GM19455 (cell line): ENCODE data around the gene DCBLD1.
A peak's percentile ranks its signal among the peaks of the same experiment; 100 is the strongest.

Experiments
- ATAC-seq: cut with Tn5 transposase; IDR thresholded peaks from one replicate; pipeline ENCODE4 v1.9.1; 2021; ENCODE audit not compliant: unreplicated experiment

The DCBLD1 gene

DNA sequence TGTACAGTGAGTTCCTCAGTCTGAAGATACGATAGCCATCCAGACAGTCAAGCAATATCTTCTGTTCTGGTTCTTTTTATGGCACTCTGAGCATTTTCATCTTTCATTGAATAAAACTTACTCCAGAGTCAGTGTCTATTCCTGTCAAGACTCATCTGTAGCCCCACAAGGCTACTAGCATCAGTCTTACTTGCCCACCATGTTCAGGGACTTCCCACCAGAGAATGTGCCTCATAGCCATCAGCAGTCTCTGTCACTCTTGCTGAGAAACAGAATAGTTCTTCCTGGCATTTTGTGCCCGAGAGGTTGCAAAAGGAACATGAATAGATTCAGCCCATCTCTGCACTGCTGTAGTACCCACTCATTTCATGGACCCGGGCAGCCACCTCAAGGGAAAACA, 12.7 kb upstream of the DCBLD1 start:
- ATAC-seq, result no peak

DNA sequence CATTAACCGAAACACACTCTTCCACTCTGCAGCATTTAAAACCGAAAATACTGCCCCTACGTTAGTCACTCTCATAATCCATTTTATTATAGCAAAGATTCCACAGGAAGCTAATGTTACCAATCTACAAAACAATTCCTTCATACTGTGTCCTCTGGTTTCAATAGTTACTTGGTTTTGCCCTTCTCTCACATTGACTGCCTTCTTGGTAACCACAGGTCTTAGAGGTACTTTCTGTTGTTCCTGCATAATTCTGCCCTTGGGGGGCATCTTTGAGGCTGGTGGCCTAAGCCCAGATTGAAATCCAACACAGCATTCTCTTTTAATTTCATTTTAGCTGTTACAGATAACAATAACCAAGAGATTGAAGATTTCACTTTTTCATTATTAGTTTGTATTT, 9.8 kb upstream of the DCBLD1 start:
- ATAC-seq, result no peak

DNA sequence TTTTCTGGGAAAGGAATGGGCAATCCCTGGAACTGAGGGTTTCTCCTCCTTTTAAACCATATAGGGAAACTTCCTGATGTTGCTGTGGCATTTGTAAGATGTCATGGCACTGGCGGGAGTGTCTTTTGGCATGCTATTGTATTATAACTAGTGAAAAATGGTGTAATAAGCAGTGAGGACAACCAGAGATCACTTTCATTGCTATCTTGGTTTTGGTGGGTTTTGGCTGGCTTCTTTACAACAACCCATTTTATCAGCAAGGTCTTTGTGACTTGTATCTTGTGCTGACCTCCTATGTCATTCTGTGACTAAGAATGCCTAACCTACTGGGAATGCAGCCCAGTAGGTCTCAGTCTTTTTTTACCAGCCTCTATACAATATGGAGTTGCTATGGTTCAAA, 9.1 kb upstream of the DCBLD1 start:
- ATAC-seq, result no peak

DNA sequence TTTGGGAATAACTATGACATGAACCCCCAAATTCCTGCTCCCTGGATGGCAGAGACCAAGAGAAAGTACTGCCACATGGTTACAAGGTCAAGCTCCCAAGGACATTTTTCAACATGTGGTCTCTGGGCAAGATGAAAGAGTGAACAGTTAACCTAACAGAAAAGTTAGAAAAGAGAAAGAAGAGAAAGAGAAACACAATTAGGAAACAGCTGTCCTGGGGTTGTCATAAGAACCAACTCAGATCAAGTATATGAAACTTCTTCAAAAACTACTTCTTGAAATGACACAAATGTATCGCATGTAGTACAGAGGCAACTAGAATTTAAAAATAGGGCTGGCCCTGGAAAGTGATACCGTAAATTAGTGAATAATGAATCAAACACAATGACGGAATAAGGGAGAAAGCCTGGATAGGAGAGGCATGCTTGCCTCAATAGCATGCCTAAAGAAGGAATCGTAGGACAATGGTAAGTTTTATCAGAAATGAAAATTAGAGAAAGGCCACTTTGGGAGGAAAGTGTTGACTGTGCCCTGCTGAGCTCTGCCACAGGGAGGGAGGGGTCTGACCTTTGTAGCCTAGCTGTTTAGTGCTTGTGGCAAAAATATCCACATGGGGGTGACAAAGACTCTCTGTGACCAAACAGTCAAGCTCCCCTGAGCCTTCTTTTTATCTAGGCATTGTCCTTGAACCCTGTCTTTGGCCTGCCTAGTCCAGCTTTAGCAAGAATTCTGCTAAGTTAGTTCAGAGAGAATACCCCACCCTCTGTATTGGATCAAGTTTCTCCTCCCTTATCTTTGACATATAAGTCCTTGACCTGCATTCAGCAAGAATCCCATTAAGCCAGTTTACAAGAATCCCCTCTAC, 4.3 kb upstream of the DCBLD1 start:
- peak; percentile 47 for ATAC-seq

DNA sequence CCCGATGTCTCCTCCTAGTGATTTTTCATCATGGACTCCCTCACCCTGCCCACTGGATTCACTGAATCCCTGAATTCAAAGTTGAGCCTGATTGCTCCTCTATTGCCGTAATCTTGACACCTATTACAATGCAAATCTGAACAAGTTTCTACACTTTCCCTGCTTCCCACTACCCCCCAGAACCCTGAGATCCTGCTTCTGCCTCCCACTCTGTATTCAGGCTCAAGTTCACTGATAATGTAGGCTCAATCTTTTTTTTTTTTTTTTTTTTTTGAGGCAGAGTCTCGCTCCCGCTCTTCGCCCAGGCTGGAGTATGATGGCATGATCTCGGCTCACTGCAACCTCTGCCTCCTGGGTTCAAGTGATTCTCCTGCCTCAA, 3.6 kb upstream of the DCBLD1 start:
- ATAC-seq, result no peak

DNA sequence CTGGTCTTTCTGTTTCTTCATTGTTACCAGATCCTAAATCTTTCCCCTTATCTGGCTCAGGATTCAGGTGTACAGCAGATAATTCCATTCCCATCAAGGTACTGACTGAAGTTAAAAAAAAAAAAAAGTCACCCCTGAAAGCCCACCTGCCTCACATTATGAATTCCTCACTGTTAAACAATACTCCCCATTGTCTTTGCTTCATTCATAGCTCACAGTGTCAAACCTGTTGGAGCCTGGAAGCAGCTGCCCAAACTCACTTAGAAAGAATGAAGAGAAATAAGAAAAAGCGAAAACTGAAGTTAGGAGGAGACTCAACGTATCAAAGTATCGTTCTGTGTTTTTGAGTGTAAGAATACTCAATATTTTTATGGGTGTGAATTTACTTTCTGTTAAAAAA, 1.8 kb upstream of the DCBLD1 start:
- no peak for ATAC-seq

DNA sequence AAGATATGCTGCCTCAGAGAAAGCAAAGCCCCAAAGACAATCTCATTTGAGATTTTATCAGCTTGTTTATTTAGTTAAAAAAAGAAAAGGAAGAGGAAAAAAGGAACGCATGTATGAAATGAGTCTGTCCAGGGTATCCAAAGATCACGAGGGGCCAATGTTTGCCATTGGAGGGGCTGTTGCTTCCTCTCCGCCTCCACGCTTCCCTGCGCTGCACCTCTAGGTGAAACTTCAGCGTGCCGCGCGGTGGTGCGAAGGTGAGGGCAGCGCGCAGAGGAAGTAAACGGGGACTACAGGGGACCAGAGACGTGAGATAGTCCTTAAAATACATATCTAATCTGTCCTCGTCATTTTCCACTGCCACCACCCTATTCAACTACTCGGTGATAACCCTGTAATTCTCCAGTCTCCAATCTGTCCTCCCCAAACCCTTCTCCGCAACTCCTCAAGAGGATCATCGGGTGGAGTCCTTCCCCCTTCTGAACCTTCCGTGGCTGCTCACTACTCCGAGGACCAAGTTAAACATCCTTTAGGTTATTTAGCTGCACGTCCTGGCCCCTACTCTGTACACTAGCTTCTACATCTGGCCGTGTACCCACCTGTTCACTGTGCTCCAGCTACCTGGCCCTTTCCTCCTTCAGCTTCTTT, 1.1 kb upstream of the DCBLD1 start:
- ATAC-seq, result no peak

DNA sequence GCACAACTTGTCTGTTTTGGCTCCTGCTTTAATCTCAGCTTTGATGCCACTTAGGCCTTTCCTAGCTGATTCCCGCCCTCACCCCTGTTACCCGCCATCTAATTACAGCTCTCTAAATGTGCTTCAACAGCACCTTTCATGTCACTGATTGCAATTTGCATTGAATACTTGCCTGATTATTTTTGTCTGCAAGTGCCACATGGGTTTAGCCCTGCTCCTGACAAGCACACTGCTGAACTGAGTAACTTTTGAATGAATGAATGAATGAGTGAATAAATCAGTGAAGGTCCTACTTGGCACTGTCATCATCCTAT, 591 bp upstream of the DCBLD1 start:
- ATAC-seq, result peak; percentile 0

DNA sequence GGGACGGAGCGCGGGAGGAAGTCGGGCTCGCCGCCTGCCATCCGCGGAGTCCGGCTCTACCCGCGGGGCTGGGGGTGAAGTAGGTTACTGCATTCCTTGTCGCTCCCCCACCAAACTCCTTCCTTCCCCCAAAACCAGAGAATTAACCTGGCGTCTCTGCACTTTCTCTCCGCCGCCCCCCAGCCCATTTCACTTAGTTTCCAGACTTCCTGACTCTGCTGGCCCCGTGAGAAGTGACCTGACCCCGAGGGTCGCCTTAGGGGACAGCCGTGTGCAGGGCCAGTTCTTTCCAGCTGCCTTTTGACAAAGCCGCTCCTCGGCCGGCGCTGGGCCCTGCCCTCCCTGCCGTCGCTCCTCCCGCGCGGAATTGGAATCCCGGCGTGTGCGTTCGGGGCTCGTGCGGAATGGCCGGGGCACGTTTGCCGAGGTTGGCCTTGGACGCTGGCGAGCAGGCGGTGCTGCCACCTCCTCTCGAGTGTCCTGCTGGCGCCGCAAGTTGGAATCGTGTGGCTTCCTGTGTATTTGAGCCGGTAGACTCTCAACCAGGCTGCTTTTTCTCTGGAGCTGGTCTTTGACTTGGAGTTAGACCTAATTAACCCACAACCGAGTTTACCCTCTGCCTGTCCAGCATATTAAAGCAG, 650 bp downstream of the DCBLD1 start:
- peak; percentile 16 for ATAC-seq

DNA sequence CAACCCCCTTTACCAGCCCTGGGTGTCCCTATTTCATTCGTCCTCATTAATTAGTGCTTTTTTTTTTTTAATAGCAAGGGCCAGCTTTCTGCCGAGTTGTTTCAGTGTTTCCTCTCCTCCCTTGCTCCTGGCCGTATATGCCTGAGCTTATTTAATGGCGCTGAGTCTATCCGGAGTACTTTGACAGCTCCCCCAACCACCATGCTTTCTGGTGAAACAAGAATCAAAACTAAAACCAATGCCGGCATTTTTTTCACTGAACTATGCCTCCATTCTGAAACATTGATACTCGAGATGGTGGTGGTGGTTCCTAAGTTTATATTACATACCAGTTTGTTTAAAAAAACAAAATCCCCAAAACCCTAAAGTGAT, 1.2 kb downstream of the DCBLD1 start:
- ATAC-seq, result no peak

DNA sequence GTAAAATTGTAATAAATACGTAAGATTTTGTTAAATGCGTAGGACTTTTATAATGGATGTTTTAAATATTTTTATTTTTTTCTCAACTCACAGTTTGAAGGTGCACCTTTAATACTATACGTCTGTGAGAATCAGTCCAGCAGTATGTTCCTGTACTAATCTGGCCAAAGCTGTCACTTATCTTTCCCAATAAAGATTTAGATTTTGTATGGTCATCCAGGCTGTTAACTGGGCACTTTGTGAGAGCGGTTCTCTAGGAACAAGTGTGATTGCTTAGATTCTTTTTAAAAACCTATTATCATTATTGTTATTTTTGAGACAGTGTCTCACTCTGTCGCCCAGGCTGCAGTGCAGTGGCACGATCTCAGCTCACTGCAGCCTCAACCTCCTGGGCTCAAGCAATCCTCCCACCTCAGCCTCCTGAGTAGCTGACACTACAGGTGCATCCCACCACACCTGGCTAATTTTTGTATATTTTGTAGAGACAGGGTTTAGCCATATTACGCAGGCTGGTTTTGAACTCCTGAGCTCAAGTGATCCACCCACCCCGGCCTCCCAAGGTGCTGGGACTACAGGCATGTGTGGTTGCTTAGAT, 1.7 kb downstream of the DCBLD1 start:
- no peak for ATAC-seq

DNA sequence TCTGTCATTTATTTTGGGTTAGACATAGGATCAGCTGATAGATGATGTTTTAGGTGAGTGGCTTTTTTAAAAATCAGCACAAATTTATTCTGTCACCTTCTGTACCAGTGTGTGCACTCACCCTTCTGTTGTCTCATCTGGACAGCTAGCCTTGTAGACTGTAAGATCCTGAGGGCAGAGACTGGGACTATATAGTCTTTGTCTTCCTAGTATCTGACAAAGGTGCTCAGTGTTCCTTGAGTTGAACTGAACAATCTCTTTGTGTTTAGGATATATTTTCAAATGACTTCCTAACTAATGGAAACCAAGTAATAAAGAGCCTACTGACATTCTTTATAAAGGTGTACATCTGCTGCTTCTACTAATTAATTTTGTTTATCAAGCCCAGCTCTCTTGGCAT, 3.0 kb downstream of the DCBLD1 start:
- ATAC-seq, result no peak

DNA sequence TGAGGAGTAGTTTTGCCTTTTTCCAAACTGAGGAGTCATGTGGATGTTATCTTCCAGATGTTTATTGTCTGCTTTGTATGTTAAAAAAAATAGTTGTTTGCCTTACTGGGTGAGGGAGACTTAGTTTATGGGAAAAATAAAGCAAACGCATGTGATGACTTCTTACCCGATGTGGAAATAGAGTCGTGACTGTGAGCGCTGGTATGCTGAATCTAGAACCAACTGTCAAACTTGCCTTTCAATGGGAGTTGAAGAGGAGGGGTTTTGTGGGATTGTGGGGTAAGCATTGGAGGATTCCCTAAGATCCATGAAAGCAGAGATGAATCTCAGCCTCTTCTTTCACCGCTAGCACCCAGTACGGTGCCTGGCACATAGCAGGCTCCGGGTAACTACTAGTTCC, 5.3 kb downstream of the DCBLD1 start:
- ATAC-seq, result no peak

DNA sequence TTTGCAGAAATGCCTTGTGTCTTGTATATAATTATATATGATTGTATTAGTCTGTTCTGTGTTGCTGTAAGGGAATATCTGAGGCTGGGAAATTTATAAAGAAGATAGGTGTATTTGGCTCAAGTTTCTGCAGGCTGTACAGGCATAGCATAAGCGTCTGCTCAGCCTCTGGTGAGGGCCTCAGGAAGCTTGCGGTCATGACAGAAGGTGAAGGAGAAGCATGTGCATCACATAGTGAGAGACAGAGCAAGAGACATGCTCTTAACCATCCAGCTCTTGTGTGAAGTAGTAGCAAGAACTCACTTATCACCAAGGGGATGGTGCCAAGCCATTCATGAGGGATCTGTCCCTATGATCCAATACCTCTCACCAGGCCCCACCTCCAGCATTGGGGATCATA, 6.5 kb downstream of the DCBLD1 start:
- no peak for ATAC-seq

DNA sequence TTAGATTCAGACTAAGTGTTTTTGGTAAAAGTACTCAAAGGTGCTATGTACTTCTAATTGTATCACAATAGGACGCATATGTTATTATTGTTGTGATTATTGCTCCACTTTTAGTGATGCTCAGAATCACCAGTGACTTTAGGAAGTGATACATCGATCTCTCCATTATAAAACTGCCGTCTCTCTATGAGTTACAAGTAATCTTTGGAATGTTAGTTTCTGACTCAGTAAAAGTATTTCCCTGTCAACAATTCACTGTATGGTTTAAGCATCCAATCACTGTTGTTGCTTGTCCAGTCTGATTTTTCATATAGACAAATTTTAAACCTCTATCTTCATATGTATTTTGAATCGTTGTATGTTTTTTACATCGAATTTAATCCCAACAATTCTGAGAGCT, 9.4 kb downstream of the DCBLD1 start:
- no peak for ATAC-seq

DNA sequence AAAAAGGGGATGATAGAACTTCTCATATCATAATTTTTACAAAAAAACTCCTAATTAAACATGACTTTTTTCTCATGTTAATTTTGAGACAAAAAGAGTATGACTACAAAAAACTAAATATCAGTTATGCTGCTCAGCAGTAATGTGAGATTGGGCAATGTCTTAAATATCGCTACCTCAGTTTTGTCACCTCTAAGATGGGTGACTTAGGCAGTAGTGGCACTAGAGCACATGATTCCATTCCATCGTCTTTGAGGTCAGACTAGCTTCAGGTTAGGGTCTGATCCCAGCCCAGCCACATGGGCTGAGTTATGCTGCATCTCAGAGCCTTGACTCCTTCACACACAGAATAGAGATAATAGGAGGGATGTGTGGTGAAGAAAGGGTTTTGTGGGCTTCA, 11.0 kb downstream of the DCBLD1 start:
- ATAC-seq, result no peak

DNA sequence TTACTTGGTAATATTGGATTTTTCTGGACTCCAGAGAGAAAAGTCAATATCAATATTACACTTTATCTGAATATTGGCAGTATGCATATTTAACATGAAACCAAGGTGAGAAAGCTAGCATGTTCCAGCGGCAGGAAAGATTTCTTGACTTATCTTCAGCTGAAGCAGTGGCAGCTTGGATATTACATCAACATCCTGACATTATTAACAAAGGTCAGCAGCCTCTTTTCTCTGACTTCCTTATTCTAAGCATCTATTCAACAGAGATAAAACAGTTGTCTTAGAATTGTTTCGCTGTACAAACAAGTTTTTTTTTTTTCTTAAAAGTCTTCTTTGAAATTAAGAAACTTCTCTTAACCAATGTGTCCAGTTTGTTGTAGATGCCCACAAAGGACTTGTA, 11.8 kb downstream of the DCBLD1 start:
- no peak for ATAC-seq

DNA sequence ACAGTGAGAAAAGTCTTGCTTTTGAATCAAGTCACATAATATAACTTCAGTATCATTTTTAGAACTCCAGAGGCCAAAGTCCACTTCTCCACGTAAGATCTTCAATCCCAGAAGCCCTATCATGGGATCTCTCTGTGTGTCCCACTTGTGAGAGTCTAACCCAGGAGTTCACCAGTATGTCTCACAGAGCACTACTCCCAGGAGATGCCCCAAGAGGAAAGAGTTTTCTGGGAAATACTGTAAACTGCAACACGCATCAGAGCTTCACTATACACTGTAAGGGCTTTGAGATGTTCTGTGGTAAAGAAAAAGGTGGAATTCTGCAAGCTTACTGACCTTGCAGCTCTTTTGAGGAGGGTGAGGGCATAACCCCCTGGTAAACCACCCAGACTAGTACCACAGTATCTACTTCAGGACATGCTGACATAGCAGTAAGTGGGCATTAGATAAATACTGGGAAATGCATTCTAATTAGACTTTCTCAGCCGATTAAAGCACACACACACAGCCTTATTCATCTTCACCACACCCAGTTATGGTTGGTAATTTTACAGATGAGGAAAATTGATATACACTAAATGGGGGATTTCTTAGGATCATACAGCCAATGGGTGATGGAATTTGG, 12.3 kb downstream of the DCBLD1 start:
- no peak for ATAC-seq

DNA sequence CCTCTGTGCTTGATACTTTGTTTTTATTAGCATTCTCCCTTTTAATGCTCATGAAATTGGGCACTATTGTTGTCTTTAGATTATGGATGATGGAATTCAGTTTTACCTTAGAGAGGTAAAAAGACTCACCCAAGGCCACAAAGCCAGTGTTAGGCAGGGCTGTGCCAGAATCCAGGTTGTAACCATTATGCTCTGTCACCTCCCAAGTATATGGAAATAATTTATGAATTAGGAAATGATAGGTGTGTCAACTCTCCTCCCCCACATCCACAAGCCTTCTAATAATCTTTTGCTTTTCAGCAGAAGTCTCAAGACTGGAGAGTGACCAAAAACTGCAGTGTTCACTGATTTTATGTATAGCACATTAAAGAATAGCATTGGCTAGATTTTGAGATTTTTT, 13.0 kb downstream of the DCBLD1 start:
- ATAC-seq, result no peak

DNA sequence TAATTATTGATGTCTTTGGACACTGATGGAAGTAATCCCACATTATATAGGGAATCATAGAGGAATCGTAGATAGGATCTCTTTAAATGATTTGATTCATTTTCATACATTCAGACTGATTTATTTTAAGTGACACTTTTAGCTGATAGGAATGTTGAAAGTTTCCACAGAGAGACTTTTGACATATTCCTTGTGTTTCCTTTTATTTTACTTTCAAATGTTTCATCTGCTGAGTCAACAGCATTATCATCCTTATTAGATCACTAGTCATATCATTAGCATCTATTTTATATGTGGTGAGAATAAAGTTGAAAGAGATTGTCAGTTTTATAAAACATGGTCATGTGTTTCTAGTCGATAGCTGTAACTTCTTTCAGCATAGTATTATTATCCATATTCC, 13.4 kb downstream of the DCBLD1 start:
- ATAC-seq, result no peak

DNA sequence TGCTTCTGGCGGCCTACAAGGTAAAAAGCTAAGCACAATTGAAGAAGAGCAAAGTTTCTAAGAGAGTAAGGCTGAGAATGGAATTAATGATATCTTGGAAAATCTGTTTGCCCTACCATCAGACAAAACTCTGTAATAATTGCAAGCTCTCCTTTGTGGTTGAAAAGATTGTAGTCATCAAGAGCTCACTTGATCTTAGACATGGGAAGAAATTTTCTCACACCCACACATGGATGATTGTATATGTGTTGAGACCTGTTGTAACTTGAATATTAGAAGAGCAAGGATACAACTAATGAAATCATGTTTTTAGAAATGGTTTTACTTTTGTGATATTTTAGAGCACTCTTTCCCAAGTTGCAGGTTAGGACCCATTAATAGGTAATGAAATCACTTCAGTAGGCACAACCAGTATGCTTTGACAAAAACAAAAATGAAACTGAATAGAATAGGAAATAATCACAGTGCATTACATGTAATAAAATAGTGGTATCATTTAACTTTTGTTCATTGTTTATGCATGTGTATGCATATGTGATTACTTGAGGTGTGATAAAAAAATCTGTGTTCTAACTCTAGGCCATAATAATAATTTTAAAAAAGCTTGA, 14.0 kb downstream of the DCBLD1 start:
- no peak for ATAC-seq
